Gastrocnemius medialis (tissue), 4 donors: ENCODE results near the gene TJP3.

ENCODE experiments used
- CTCF ChIP-seq, 5 experiments: fragments of 450-650 bp in 3 of 5; fragments of 200-600 bp in 2 of 5; sonication (generic) in 2 of 5; IDR thresholded peaks in 4 of 5; conservative IDR thresholded peaks in 1 of 5; 1 replicate in 4 of 5; 2 replicates in 1 of 5; pipeline ENCODE4 v1.5.1; 2016 to 2019; ENCODE audit warnings: antibody characterized with exemption in 5 of 5, mild to moderate bottlenecking in 3 of 5, moderate library complexity in 3 of 5
- POLR2A ChIP-seq, 2 donors: fragments of 450-650 bp; IDR thresholded peaks; one replicate each; pipeline ENCODE4 v1.6.1; 2017; ENCODE audit warnings: antibody characterized with exemption in 2 of 2, mild to moderate bottlenecking in 2 of 2, moderate library complexity in 2 of 2

DNA sequence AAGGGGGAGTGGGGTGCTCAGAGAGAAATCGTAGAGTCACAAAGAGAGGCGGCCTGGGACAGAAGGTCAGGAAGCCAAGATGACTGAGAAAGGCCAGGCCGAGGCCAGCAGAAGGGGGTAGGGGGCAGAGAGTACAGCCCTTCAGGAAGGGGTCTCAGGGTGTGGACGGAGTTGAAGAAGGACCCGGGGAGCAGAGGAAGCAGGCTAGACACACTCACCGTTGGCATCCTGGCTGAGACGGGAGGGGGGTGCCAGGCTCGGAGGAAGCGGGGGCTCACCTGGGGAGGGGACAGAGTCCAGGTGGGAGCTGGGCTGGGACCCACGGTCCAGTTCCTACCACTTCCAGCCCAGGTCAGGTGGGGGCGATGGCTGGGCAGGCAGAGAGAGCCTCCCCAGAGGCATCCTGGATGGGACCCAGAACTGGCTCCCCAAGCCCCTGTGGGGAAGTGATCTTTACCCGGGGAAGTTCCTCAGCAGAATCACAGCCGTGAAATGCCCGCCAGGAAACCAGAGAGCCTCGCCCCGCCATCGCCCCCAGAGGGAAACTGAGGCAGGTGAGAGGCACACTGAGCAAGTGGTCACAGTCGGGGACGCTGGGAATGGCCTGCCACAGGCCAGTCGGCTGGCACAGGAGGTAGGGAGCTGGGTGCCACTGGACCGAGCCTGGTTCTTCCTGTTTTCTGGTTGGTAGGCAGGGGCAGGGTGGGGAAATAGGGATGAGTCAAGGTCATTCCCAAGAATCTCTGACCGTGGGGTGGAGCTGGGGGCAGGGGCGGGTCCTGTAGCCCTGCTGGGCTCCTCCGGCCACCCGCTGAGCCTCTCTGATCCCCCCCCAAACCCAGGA lies 76.6 kb downstream of the TJP3 start:
- TF ChIP-seq CTCF (IDR thresholded peaks at IDR 0.05 in 4 of 5, conservative IDR thresholded peaks at IDR 0.05 in 1 of 5): no peak
- no peak for TF ChIP-seq POLR2A (IDR thresholded peaks at IDR 0.05)
